ENCODE data around the gene MINAR1.

DNA sequence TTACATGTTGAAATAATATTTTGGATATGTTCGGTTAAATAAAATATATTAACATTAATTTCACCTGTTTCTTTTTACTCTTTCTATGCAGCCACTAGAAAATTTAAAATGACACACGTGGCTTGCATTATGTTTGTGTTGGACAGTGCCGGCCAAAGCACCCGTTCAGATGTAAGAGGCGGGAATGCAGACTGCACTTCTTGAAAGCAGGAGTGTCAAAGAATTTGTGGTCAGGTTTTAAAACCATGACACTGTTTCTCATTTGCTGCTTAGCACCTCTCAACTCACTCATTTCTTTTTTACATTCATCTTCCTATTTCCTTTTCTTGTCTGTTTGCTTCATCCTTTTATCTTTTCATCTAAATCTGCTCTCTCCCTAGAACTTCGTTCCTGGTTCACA, 35.3 kb upstream of the MINAR1 start:
- no peak for TF ChIP-seq POLR2A (IDR thresholded peaks at IDR 0.05)
- TF ChIP-seq, protein P1, sequence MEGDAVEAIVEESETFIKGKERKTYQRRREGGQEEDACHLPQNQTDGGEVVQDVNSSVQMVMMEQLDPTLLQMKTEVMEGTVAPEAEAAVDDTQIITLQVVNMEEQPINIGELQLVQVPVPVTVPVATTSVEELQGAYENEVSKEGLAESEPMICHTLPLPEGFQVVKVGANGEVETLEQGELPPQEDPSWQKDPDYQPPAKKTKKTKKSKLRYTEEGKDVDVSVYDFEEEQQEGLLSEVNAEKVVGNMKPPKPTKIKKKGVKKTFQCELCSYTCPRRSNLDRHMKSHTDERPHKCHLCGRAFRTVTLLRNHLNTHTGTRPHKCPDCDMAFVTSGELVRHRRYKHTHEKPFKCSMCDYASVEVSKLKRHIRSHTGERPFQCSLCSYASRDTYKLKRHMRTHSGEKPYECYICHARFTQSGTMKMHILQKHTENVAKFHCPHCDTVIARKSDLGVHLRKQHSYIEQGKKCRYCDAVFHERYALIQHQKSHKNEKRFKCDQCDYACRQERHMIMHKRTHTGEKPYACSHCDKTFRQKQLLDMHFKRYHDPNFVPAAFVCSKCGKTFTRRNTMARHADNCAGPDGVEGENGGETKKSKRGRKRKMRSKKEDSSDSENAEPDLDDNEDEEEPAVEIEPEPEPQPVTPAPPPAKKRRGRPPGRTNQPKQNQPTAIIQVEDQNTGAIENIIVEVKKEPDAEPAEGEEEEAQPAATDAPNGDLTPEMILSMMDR (IDR thresholded peaks at IDR 0.05): no peak

All from sigmoid colon (tissue), 3 donors.